Activated T-cell treated with anti-CD3 and anti-CD28 coated beads, Interleukin-2, amount 50 U/mL, for 48 hours (primary cell): Measurements from ENCODE around the gene NFKBIL1.

Experiments
- DNase-seq, 2 experiments: peaks; one replicate each; pipeline ENCODE4 v3.0.0-alpha.2; 2020

Gene NFKBIL1

GRCh38 chr6:31534521-31535040, 12.8 kb upstream of the NFKBIL1 start:
- no peak for DNase-seq

DNA sequence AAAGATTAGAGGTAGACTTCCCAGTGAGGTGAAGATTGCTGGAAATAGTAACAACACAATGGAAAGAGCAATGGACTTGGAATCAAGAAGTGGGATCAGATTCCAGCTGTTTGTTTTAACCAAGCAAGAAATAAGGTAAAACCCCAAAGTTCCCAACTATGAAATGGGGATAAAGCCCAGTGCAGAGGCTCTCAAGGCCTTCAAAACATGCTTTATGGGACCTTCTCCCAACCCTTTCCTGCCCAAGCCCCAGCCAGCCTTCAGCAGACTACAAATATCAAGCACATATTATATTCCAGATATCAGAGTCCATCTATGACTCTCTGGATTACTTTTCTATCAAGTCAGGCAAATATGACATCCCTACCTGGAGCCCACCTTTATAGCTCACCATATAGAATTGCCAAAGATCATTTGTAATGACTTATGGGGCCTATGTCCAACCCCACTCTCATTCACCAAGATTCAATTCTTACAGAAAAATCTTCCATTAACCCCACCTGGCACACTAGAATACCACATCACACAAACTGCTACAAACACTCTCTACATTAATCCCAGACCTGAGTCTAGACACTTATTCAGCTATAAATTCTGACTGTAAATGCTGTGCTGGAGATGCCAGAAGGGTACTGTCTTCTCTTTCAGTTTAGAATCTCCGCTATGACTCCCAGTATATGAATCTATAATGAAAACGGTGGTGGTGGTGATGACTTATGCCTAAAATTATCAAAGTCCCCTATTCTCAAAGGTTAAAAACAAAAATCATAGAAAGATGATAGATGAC, 11.7 kb upstream of the NFKBIL1 start:
- DNase-seq: peak in 1 of 2 experiments; percentile 7

DNA sequence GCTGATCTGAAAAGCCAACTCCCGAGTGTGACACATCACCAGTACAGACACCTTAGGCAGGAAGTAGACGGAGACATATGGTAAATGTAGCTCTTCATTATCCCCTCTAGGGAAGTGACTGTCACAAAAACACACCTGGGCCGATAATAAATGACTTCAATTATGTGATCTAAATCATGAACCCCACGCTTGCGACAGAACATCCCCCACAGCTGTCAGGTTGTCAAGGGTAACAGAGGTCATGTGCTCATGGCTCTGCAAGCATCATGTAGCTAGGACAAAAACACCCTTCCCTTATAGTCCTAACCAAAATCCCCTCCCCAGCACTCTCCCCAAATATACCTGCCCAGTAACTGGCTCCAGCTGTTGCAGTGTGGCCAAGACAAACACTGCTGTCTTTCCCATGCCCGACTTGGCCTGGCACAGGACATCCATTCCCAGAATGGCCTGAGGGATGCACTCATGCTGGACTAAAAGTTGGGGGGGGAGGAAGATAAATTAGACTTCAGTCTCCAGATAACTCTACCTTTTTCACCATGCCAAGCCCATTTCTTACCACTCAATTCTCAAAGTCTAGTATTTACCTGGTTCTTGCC, 8.5 kb upstream of the NFKBIL1 start:
- peak in 1 of 2 experiments; percentile 22 for DNase-seq

- no peak for DNase-seq
Measured at GRCh38 chr6:31540640-31541039, 6.8 kb upstream of the NFKBIL1 start.

DNA sequence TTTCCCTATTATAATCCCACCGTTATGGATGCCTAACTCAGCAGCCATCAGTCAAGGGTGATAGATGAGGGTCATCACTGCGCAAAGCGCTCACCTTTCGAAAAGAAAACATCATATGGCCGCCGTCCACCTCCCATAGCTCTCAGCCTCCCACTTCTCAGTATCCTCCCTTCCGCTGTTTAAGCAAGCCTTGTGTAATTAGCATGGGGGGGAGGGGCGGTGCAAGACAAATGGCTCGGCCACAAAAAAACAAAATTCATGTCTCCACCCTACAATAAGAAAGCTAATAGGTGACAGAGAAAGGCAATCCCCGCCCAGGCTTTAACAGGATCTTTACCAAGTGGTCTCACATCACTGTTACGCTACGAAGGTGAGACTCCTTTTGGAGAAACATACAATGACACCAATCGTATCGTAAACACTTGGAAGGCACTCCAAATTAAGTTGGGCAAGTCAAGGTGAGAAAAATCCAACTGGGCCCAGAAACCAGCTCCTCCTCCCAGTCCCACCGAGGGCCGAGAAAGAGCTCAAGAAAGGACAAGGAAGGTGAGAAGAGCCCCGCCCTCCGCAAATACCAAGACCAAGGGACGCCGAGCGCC, 6.2 kb upstream of the NFKBIL1 start:
- DNase-seq: peak; percentile 71 to 72

DNA sequence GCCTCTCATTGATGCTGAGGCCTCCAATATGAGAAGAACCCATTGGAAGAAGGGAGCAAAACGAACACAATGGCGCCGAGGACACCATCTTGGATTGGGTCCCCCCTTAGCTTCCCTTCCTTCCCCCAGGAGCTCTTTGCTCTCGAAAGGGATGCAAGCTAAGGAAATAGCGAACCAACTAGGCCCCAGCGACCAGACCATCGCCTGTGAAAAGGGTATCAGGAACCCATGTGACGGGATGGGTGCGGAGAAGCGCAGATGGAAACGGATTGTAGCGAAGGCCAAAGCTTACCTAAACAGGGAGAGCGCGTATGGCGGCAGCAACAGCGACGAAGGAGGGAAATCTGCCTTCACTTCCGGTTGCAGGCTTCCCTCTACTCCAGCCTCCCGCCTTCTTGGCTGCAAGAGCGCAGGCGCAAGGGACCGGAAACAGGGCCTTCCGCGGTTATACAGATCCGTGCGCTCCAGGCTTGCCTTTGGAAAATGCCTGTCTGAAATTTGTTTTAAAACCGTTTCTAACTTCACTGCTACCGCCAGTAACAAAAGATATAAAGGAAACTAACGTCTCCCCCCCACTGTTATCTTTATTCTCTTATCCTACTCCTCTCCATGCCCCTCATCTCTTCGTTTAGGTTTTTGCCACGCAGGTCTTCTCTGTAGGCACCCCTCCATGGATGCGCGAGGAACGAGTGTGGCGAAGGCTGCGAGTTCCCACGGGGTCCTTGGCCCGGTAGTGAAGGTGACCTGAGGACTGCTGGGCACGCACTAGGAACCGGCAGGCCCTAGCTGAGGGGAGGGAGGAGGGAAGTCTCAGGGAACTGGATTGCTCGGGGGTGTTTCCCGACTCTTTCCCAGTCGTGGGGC, 5.5 kb upstream of the NFKBIL1 start, which contains the start of gene DDX39B:
Gene DDX39B, minus strand, starts transcription at position 346 of the 864 bp plus-strand sequence. CDS start 1,471 bp downstream, outside the sequence.
- peak; percentile 93 to 94 for DNase-seq

- no peak for DNase-seq
Measured at GRCh38 chr6:31543639-31544038, 3.8 kb upstream of the NFKBIL1 start.

- no peak for DNase-seq
Measured at GRCh38 chr6:31544676-31545075, 2.7 kb upstream of the NFKBIL1 start.

DNA sequence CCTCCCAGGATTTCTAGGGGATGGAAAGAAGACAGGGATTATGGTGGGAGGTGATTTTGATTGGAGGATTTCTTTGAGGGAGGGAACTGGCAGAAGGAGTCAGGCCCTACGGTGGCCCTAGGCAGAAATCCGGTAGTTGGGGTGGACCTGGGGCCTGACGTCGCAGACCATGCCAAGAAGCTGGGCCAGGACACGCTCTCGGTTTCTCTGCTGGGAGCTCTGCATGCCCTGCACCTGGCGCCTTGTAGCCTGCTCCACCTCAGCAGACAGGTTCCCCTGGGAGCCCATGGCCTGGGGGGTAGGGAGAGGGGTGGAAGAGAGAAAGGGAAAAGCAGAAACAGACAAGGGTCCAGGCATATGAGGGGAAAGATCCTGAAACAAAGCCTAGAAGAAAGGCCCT, 2.1 kb upstream of the NFKBIL1 start:
- DNase-seq: no peak

- DNase-seq: peak; percentile 96 to 97
Measured at GRCh38 chr6:31546339-31546957, 960 bp upstream of the NFKBIL1 start, which contains the start of gene ATP6V1G2. Gene ATP6V1G2 (minus strand): TSS chr6:31546608. CDS start chr6:31546559, 49 bp downstream.

DNA sequence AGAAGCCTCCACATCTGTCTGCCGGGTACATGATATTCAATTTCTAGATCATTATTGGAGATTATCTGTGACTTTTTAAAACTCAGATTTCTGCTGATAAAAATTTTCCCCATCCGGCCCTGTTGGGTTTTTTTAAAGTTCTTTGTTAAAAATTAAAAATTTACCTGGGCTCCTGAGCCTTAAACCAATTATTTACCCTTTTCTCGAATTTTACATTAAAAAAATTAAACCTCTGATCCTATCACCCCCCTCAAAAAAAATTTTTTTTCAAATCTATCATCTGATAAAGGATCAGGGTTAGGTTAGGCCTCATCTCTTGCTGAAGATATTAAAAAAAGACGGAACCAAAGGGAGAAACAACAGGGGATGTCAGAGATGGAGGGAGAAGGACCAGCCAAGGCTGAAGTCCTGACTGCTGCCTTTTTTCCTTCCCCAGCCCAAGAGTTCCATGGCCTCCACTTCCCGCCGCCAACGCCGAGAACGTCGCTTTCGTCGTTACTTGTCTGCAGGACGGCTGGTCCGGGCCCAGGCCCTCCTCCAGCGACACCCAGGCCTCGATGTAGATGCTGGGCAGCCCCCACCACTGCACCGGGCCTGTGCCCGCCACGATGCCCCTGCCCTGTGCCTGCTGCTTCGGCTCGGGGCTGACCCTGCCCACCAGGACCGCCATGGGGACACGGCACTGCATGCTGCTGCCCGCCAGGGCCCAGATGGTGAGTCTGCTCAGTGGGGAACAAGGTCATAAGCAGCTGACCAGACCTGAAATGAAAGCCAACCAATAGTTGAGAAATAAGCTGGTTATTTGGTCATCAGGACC, 527 bp downstream of the NFKBIL1 start:
- no peak for DNase-seq

DNA sequence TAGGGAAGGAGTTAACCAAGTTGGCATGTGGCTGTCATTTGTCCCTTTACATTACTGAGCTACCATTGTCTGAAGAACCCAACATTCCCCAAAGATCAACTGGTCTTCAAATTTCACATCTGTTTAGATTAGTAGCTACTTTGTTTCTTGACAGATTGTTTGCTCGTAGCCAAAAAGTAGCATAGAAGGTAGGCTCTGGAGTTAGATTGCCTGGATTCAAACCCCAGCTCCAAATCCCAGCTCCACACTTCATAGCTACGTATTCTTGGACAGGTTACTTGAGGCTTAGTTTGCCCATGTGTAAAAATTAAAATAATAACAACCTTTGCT, 1.1 kb downstream of the NFKBIL1 start:
- DNase-seq: no peak

- DNase-seq: peak; percentile 76 to 77
Measured at GRCh38 chr6:31551371-31551770, 4.0 kb downstream of the NFKBIL1 start.

DNA sequence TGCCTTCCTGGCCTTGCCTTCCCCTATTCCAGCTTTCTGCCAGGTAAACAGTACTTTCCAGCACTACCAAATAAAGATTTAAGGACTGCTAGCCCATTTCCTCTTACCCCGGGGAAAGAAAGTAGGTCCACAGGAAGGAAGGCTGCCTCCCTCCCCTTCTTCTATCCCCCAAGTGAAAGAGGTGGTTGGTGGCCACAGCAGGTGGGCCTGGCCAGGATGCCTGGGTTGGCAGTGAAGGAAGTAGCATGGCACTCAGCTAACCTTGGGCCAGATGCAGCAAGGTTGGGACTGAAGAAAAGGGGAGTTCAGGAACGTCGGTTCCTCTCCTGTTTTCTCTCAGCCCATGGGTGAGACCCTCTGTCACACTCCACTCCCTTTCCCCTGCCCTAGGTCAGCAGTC, 8.9 kb downstream of the NFKBIL1 start:
- no peak for DNase-seq

DNA sequence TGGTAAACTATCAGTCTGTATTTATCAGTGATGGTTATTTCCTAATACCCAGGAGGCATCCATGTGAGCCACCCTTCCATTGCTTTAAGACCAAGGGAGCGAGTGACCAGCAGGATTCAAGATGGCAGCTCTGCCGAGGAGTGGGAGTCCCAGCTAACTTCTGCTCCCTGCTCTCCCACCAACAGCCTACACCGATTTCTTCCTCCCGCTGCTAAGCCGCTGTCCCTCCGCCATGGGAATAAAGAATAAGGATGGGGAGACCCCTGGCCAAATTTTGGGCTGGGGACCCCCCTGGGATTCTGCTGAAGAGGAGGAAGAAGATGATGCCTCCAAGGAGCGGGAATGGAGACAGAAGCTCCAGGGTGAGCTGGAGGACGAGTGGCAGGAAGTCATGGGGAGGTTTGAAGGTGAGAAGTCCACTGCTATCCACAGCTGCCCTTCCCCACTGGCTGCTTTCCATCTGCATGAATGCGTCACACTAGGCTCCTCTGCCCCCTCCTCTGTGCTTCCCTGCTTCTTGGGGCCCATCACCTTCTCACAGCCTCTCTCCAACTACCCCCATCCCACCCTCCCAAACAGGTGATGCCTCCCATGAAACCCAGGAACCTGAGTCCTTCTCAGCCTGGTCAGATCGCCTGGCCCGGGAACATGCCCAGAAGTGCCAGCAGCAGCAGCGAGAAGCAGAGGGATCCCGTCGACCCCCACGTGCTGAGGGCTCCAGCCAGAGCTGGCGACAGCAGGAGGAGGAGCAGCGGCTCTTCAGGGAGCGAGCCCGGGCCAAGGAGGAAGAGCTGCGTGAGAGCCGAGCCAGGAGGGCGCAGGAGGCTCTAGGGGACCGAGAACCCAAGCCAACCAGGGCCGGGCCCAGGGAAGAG, 10.3 kb downstream of the NFKBIL1 start:
- DNase-seq: no peak

DNA sequence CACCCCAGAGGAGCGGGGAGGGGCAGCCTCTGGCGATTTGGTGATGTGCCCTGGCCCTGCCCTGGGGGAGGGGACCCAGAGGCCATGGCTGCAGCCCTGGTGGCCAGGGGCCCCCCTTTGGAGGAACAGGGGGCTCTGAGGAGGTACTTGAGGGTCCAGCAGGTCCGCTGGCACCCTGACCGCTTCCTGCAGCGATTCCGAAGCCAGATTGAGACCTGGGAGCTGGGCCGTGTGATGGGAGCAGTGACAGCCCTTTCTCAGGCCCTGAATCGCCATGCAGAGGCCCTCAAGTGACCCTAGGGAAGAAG, 10.9 kb downstream of the NFKBIL1 start:
- no peak for DNase-seq

GRCh38 chr6:31558631-31559500, 11.5 kb downstream of the NFKBIL1 start:
- peak; percentile 84 to 85 for DNase-seq

DNA sequence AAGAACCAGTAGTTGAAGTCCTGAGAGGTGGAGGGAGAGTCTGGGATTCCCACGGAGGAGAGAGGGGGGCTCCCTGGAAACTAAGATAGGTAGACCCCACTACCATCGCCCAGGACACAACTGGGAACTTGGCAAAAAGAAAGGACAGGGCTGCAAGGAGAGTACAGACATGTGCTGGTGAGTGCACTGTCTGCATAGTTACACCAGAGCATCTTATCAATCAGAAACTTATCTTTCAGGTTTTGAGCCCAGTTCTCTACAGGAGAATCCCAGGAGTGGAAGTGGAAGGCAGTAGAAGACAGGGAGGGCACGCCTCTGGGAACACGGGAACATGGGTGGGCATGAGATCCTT, 12.2 kb downstream of the NFKBIL1 start:
- no peak for DNase-seq

GRCh38 chr6:31559958-31560696, 12.7 kb downstream of the NFKBIL1 start:
- DNase-seq: peak; percentile 78
